Trophoblast cell (in vitro differentiated cells and primary cell): ENCODE measurements around the gene SKA3.
"Not testable (repeated sequence)": the region's sequence is repeated elsewhere in the genome, so short reads cannot be mapped to it uniquely, and the experiment has no call there.

ENCODE experiments used
- DNase-seq, 2 donors: peaks; one replicate each; pipeline ENCODE4 v3.0.0-alpha.2; 2016
- H2AFZ ChIP-seq: 2 replicates; pipeline ENCODE4 v1.6.1; 2013; ENCODE audit warnings: low read length, moderate library complexity, mild to moderate bottlenecking; ENCODE audit not compliant: insufficient read depth, poor library complexity
- H2AK5ac ChIP-seq: 2 replicates; pipeline ENCODE4 v1.6.1; 2013; ENCODE audit warnings: mild to moderate bottlenecking, low read length
- H2BK120ac ChIP-seq: 2 replicates; pipeline ENCODE4 v1.6.1; 2013; ENCODE audit warnings: low read length, mild to moderate bottlenecking, moderate library complexity; ENCODE audit not compliant: insufficient read depth, poor library complexity
- H2BK12ac ChIP-seq: 2 replicates; pipeline ENCODE4 v1.6.1; 2013; ENCODE audit warnings: mild to moderate bottlenecking, low read length, moderate library complexity
- H2BK5ac ChIP-seq: 2 replicates; pipeline ENCODE4 v1.6.1; 2013; ENCODE audit warnings: low read length, low read depth, moderate library complexity, mild to moderate bottlenecking; ENCODE audit not compliant: poor library complexity
- H3K14ac ChIP-seq: 2 replicates; pipeline ENCODE4 v1.6.1; 2013; ENCODE audit warnings: mild to moderate bottlenecking, low read length
- H3K18ac ChIP-seq: 2 replicates; pipeline ENCODE4 v1.6.1; 2013; ENCODE audit warnings: mild to moderate bottlenecking, low read length
- H3K23ac ChIP-seq: 2 replicates; pipeline ENCODE4 v1.6.1; 2013; ENCODE audit warnings: low read length
- H3K27ac ChIP-seq: 2 replicates; pipeline ENCODE4 v1.5.1; 2013; ENCODE audit warnings: low read depth, mild to moderate bottlenecking, inconsistent platforms, low read length, moderate library complexity
- H3K27me3 ChIP-seq: 2 replicates; pipeline ENCODE4 v1.6.1; 2013; ENCODE audit warnings: inconsistent platforms, mild to moderate bottlenecking, low read length, moderate library complexity; ENCODE audit not compliant: insufficient read depth
- H3K36me3 ChIP-seq, 2 experiments: 1 replicate in 1 of 2; 2 replicates in 1 of 2; pipeline ENCODE4 v1.6.1; 2013; ENCODE audit warnings: low read length in 2 of 2, mild to moderate bottlenecking in 2 of 2, moderate library complexity in 1 of 2; ENCODE audit not compliant: insufficient read depth in 2 of 2, control insufficient read depth in 1 of 2
- H3K4ac ChIP-seq: 2 replicates; pipeline ENCODE4 v1.6.1; 2013; ENCODE audit warnings: low read depth, mild to moderate bottlenecking, low read length, moderate library complexity
- H3K4me1 ChIP-seq, 2 experiments: 1 replicate in 1 of 2; 2 replicates in 1 of 2; pipeline ENCODE4 v1.6.1; 2013; ENCODE audit warnings: low read length in 2 of 2, mild to moderate bottlenecking in 2 of 2, moderate library complexity in 1 of 2; ENCODE audit not compliant: insufficient read depth in 2 of 2, control insufficient read depth in 1 of 2
- H3K4me2 ChIP-seq: 2 replicates; pipeline ENCODE4 v1.6.1; 2013; ENCODE audit warnings: inconsistent platforms, mild to moderate bottlenecking, low read length, moderate library complexity
- H3K4me3 ChIP-seq: 2 replicates; pipeline ENCODE4 v1.5.1; 2013; ENCODE audit warnings: mild to moderate bottlenecking, low read depth, low read length, inconsistent platforms
- H3K79me1 ChIP-seq: one replicate; pipeline ENCODE4 v1.6.1; 2013; ENCODE audit warnings: low read length
- H3K79me2 ChIP-seq: 2 replicates; pipeline ENCODE4 v1.6.1; 2013; ENCODE audit warnings: low read length, mild to moderate bottlenecking; ENCODE audit not compliant: control insufficient read depth, insufficient read depth, poor library complexity
- H3K9ac ChIP-seq: 2 replicates; pipeline ENCODE4 v1.6.1; 2013; ENCODE audit warnings: mild to moderate bottlenecking, low read length
- H3K9me3 ChIP-seq: 2 replicates; pipeline ENCODE4 v1.6.1; 2013; ENCODE audit warnings: low read depth, mild to moderate bottlenecking, control low read depth, inconsistent platforms, low read length; ENCODE audit not compliant: insufficient read depth
- H4K12ac ChIP-seq: 2 replicates; pipeline ENCODE4 v1.6.1; 2013; ENCODE audit warnings: low read depth, mild to moderate bottlenecking, low read length, moderate library complexity
- H4K8ac ChIP-seq: 2 replicates; pipeline ENCODE4 v1.6.1; 2013; ENCODE audit warnings: low read depth, mild to moderate bottlenecking, low read length, moderate library complexity
- H4K91ac ChIP-seq: one replicate; pipeline ENCODE4 v1.6.1; 2013; ENCODE audit warnings: low read depth, mild to moderate bottlenecking, low read length, moderate library complexity
- WGBS: extraction: QIAGEN DNeasy Blood & Tissue Kit; methylation state at CpG from one replicate; pipeline ENCODE4 v1.1.7; 2013; ENCODE audit warnings: missing lambda C conversion rate; ENCODE audit not compliant: insufficient read length, insufficient coverage; ENCODE audit errors: extremely low coverage; 5-methylcytosine and 5-hydroxymethylcytosine counted together

Gene SKA3

GRCh38 chr13:21198391-21198790, 22.0 kb upstream of the SKA3 start:
- H3K9me3 ChIP-seq, H4K8ac ChIP-seq, H3K79me1 ChIP-seq, H3K27ac ChIP-seq, H3K4ac ChIP-seq, H4K12ac ChIP-seq, H3K36me3 ChIP-seq, H3K4me2 ChIP-seq, H3K27me3 ChIP-seq, H2BK5ac ChIP-seq, H3K79me2 ChIP-seq, H3K23ac ChIP-seq, H3K9ac ChIP-seq, H4K91ac ChIP-seq, H3K18ac ChIP-seq, DNase-seq, H2AFZ ChIP-seq, H2AK5ac ChIP-seq, H2BK120ac ChIP-seq, H2BK12ac ChIP-seq, H3K4me3 ChIP-seq, H3K14ac ChIP-seq, H3K4me1 ChIP-seq: not testable (repeated sequence)
- no CpG with 5 or more reads among the region's 4 CpGs for WGBS

GRCh38 chr13:21197606-21198225, 21.4 kb upstream of the SKA3 start:
- not testable (repeated sequence) for H3K79me1 ChIP-seq, H2BK12ac ChIP-seq, H2AK5ac ChIP-seq, H3K4me2 ChIP-seq, H3K27ac ChIP-seq, H4K91ac ChIP-seq, H3K79me2 ChIP-seq, H3K36me3 ChIP-seq, H2BK5ac ChIP-seq, H4K12ac ChIP-seq, DNase-seq, H3K23ac ChIP-seq, H3K9me3 ChIP-seq, H3K4me1 ChIP-seq, H3K4me3 ChIP-seq, H3K27me3 ChIP-seq, H3K9ac ChIP-seq, H3K14ac ChIP-seq, H3K4ac ChIP-seq, H2AFZ ChIP-seq, H2BK120ac ChIP-seq, H4K8ac ChIP-seq, H3K18ac ChIP-seq
- no CpG with 5 or more reads among the region's 9 CpGs for WGBS

GRCh38 chr13:21194756-21195155, 18.4 kb upstream of the SKA3 start:
- H3K27me3 ChIP-seq, H3K9ac ChIP-seq: not testable (repeated sequence)

GRCh38 chr13:21186410-21186809, 10.1 kb upstream of the SKA3 start:
- H3K4ac ChIP-seq, H2BK120ac ChIP-seq, H3K4me1 ChIP-seq, H3K79me2 ChIP-seq, H4K91ac ChIP-seq, DNase-seq, H3K9ac ChIP-seq, H3K27me3 ChIP-seq, H4K8ac ChIP-seq, H3K18ac ChIP-seq, H3K36me3 ChIP-seq, H3K79me1 ChIP-seq, H2AK5ac ChIP-seq, H3K23ac ChIP-seq, H4K12ac ChIP-seq, H3K27ac ChIP-seq, H3K4me3 ChIP-seq, H3K9me3 ChIP-seq, H2AFZ ChIP-seq, H3K4me2 ChIP-seq, H3K14ac ChIP-seq, H2BK12ac ChIP-seq, H2BK5ac ChIP-seq: not testable (repeated sequence)
- no CpG with 5 or more reads among the region's 35 CpGs for WGBS

More at GRCh38 chr13:21194756-21195155, 18.4 kb upstream of the SKA3 start:
- not testable (repeated sequence) for H2BK120ac ChIP-seq, H4K91ac ChIP-seq, H3K36me3 ChIP-seq, H2BK5ac ChIP-seq, H3K79me2 ChIP-seq, H3K79me1 ChIP-seq, H3K27ac ChIP-seq, H3K9me3 ChIP-seq, H3K18ac ChIP-seq, H2BK12ac ChIP-seq, H2AK5ac ChIP-seq, H3K4me3 ChIP-seq, H2AFZ ChIP-seq, H3K4me1 ChIP-seq, H4K12ac ChIP-seq, H3K14ac ChIP-seq, H3K23ac ChIP-seq, H3K4me2 ChIP-seq, H4K8ac ChIP-seq, H3K4ac ChIP-seq
- WGBS, result no CpG with 5 or more reads among the region's 2 CpGs
- DNase-seq, result peak; percentile 66
